K562 (cell line): ENCODE results near the gene ZNF48. TPM values are rescaled to one million over a fixed set of nuclear protein-coding genes. Genes with fewer than 3 reads are reported as not detected.
A peak's percentile ranks its signal among the peaks of the same experiment; 100 is the strongest.

Experiments used
- AFF4 ChIP-seq: sonication (generic); formaldehyde crosslinking; IDR thresholded peaks from 2 replicates; pipeline ENCODE4 v1.8.0; 2023; ENCODE audit warnings: mild to moderate bottlenecking, missing genetic modification reagents
- ASH1L ChIP-seq: fragments of 450-650 bp; IDR thresholded peaks from 2 replicates; pipeline ENCODE4 v1.6.1; 2018; ENCODE audit warnings: borderline replicate concordance, mild to moderate bottlenecking, low read depth; ENCODE audit not compliant: partially characterized antibody
- CAMTA2 ChIP-seq: fragments of 250-450 bp; sonication (Bioruptor Pico); conservative IDR thresholded peaks from 2 replicates; pipeline ENCODE4 v1.5.1; 2022
- COPS2 ChIP-seq: fragments of 450-650 bp; conservative IDR thresholded peaks from 2 replicates; pipeline ENCODE4 v1.6.1; 2016; ENCODE audit warnings: mild to moderate bottlenecking, moderate library complexity
- DNMT1 ChIP-seq: fragments of 450-650 bp; IDR thresholded peaks from 2 replicates; pipeline ENCODE4 v1.6.1; 2016; ENCODE audit warnings: antibody characterized with exemption, mild to moderate bottlenecking
- ELF2 ChIP-seq: fragments of 250-450 bp; sonication (Bioruptor Pico); IDR thresholded peaks from 2 replicates; pipeline ENCODE4 v1.5.0; 2021; ENCODE audit warnings: mild to moderate bottlenecking
- GTF2E2 ChIP-seq: fragments of 200-800 bp; sonication (Bioruptor generic); IDR thresholded peaks from 2 replicates; pipeline ENCODE4 v1.6.1; 2016; ENCODE audit warnings: missing genetic modification characterization, missing compliant biosample characterization
- HMGN3 ChIP-seq: IDR thresholded peaks from 2 replicates; pipeline ENCODE4 v1.6.1; 2011; ENCODE audit warnings: borderline replicate concordance, low read depth, mild to moderate bottlenecking, mixed read lengths, low read length; ENCODE audit not compliant: insufficient read length; ENCODE audit errors: extremely low read depth
- MCM7 ChIP-seq, 2 experiments: fragments of 450-650 bp; IDR thresholded peaks; 2 replicates each; pipeline ENCODE4 v1.6.1; 2016 to 2018
- NR2F6 ChIP-seq: fragments of 450-650 bp; formaldehyde crosslinking; IDR thresholded peaks from 2 replicates; pipeline ENCODE4 v1.4.0; 2020; ENCODE audit warnings: mild to moderate bottlenecking
- PCBP2 ChIP-seq: fragments of 200-400 bp; formaldehyde crosslinking; IDR thresholded peaks from 2 replicates; pipeline ENCODE4 v1.6.1; 2018; ENCODE audit warnings: low read length, low read depth, mild to moderate bottlenecking, moderate library complexity; ENCODE audit not compliant: poor library complexity, severe bottlenecking
- PPARD ChIP-seq: fragments of 250-450 bp; sonication (Bioruptor Pico); IDR thresholded peaks from 2 replicates; pipeline ENCODE4 v1.8.0; 2022; ENCODE audit warnings: inconsistent platforms, mild to moderate bottlenecking, moderate library complexity
- RERE ChIP-seq: sonication (generic); formaldehyde crosslinking; IDR thresholded peaks from 2 replicates; pipeline ENCODE4 v1.8.0; 2023; ENCODE audit warnings: missing genetic modification reagents, mild to moderate bottlenecking, borderline replicate concordance
- SMARCE1 ChIP-seq: fragments of 450-650 bp; IDR thresholded peaks from 2 replicates; pipeline ENCODE4 v1.7.1; 2016; ENCODE audit warnings: mild to moderate bottlenecking
- TEAD4 ChIP-seq, 2 experiments: sonication (generic) in 1 of 2; formaldehyde crosslinking in 1 of 2; IDR thresholded peaks; 2 replicates each; pipeline versions ENCODE4 v1.6.1 to v1.8.0; 2012 to 2022; ENCODE audit warnings: borderline replicate concordance in 1 of 2, inconsistent platforms in 1 of 2, low read length in 1 of 2, mild to moderate bottlenecking in 1 of 2, missing genetic modification reagents in 1 of 2
- U2AF1 ChIP-seq: fragments of 200-400 bp; formaldehyde crosslinking; optimal IDR thresholded peaks from 2 replicates; pipeline ENCODE3; 2017; ENCODE audit warnings: mild to moderate bottlenecking, low read depth, low read length, moderate library complexity
- ZNF133 ChIP-seq: fragments of 250-450 bp; sonication (Bioruptor Pico); IDR thresholded peaks from 2 replicates; pipeline ENCODE4 v1.4.0; 2020; ENCODE audit warnings: mild to moderate bottlenecking
- ZNF146 ChIP-seq: IDR thresholded peaks from one replicate; pipeline ENCODE4 v1.6.1; 2018; ENCODE audit warnings: missing compliant biosample characterization; ENCODE audit not compliant: unreplicated experiment
- ZNF436 ChIP-seq: fragments of 250-450, 450-650 bp; sonication (Bioruptor Pico); formaldehyde crosslinking; IDR thresholded peaks from 2 replicates; pipeline ENCODE4 v1.7.0; 2020; ENCODE audit warnings: mild to moderate bottlenecking
- ZNF695 ChIP-seq: fragments of 450-650 bp; formaldehyde crosslinking; IDR thresholded peaks from 2 replicates; pipeline ENCODE4 v1.4.0; 2020; ENCODE audit warnings: mild to moderate bottlenecking, moderate library complexity
- polyA plus RNA-seq, 8 experiments: library from polyadenylated mRNA; depleted of rRNA in 4 of 8; stranded (reverse) in 5 of 8; unstranded in 3 of 8; fragments of >200 nt; fragmentation: Nextera tagmentation in 2 of 8; fragmentation: Illumina TruSeq in 1 of 8; extraction: Ambion mirVana in 2 of 8; extraction: Trizol in 1 of 8; gene quantifications; 2 replicates each; pipeline versions ENCODE4 v1.2.1 to v1.2.3, GENCODE V29; 2011 to 2014; ENCODE audit warnings: inconsistent platforms in 1 of 8, missing spikeins in 1 of 8
- total RNA-seq, 7 experiments: library from RNA; depleted of rRNA in 6 of 7; stranded (reverse); fragments of >200 nt in 6 of 7; fragmentation: Illumina TruSeq in 2 of 7; extraction: Trizol in 2 of 7; gene quantifications; 2 replicates each; pipeline versions ENCODE4 v1.2.1 to v1.2.3, GENCODE V29; 2011 to 2021; ENCODE audit warnings: low replicate concordance in 1 of 7

Gene ZNF48
- total and polyA plus RNA-seq, 9 of the 15 experiments (the other 6 are each of a cell fraction or from before 2014, with no cell fraction given) = 0.38 to 11.6 (median 4.7) TPM

GRCh38 chr16:30429678-30430427 lies 34.6 kb downstream of the ZNF48 start, which contains the start of gene DCTPP1 (continued):
- TF ChIP-seq PCBP2 (no peak), DNMT1 (no peak), AFF4 (CRISPR knock-in tag) (peak; percentile 81; the same call in 1 of the 2 replicates), COPS2 (no peak), HMGN3 (no peak), RERE (CRISPR knock-in tag) (no peak), ELF2 (CRISPR knock-in tag) (no peak), TEAD4 (IDR thresholded peaks at IDR 0.05; ENCODE audit: low read length) (peak; percentile 76), TEAD4 (CRISPR knock-in tag; IDR thresholded peaks at IDR 0.05; ENCODE audit: borderline replicate concordance) (no peak), PPARD (CRISPR knock-in tag) (no peak), CAMTA2 (CRISPR knock-in tag) (no peak), MCM7 (IDR thresholded peaks at IDR 0.05) (no peak), SMARCE1 (peak; percentile 51; the same call in 1 of the 2 replicates), ZNF146 (CRISPR knock-in tag) (no peak), ZNF133 (CRISPR knock-in tag) (no peak), U2AF1 (no peak), NR2F6 (CRISPR knock-in tag) (no peak), ZNF436 (no peak), GTF2E2 (tag) (no peak), ASH1L (peak; percentile 39), ZNF695 (CRISPR knock-in tag) (no peak)
